ENCODE results near the gene GGTLC3.
"Not testable (repeated sequence)": the region's sequence is repeated elsewhere in the genome, so short reads cannot be mapped to it uniquely, and the experiment has no call there.

DNA sequence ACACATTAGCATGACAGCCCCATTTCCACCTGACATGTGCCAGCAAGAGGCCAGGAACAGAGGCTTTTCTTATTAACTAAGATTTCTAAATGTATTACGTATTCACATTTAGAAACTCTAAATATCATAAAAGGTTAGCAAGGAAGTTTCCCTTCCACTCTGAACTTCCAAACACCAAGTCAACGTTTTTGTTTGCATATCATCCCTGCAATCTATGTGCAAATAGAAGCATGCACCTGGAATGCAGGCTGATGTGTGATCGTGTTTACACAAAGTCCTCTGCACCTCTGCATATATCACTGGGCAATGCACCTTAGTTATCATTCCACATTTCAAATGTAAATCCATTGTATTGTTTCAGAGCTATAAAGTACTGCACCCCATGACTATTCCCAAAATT is 21.7 kb downstream of the GGTLC3 start:
- not testable (repeated sequence) for TF ChIP-seq CTCF (conservative IDR thresholded peaks at IDR 0.05; ENCODE audit: low read depth, low read length); EZH2 (IDR thresholded peaks at IDR 0.05; ENCODE audit: borderline replicate concordance, low read depth, low read length, poor library complexity, severe bottlenecking)

Data from A673 (cell line).